ENCODE results near the gene SNAP47. TPM values are rescaled to one million over a fixed set of nuclear protein-coding genes. Genes with fewer than 3 reads are reported as not detected.

SNAP47 gene
- polyA plus RNA-seq, 1 donor (not counting 4 experiments of a cell fraction or from before 2014, with no cell fraction given): 24.8 TPM

DNA sequence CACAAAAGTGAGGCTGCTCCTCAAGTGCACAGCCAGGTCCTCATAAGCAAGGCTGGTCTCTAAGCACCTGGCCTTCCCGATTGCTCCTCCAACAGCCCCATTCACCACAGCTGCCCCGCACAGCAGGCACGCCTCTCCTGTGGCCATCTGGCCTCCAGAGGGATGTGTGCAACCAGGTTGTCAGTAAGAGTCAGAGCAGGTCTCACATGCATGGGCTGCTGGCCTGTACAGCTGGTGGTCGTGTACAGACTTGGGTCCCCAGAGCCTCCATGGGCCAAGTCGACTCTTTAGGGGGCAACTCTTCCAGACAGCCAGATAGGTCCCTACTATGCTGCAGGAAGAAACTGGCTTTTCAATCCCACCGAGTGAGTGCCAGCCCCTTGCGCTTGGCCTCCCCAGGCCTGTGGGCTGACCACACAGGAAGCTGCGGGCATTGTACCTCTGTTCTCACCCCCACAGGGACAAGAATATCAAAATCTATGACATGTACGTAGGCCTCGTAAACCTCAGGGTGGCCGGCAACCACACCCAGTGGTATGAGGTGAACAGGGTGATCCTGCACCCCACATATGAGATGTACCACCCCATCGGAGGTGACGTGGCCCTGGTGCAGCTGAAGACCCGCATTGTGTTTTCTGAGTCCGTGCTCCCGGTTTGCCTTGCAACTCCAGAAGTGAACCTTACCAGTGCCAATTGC is 81.7 kb downstream of the SNAP47 start:
- no peak overlapping the region for H3K9ac ChIP-seq (ENCODE audit: control insufficient read depth, extremely low read depth, insufficient read depth, low read length)
- no peak overlapping the region for H3K4me3 ChIP-seq (ENCODE audit: control insufficient read depth in 2 of 3, extremely low read depth in 1 of 3, insufficient read depth in 2 of 3, low read depth in 1 of 3, low read length in 3 of 3)
- dilution Hi-C loops (cut with MboI; ENCODE audit: extremely low pct_ligation_motif_present, low sequenced_read_pairs): no loop called here
- H3K27ac ChIP-seq (ENCODE audit: control insufficient read depth, insufficient read depth, low read length): no peak overlapping the region
- DNase-seq (ENCODE audit: low read depth, low spot score): no peak
- H3K4me2 ChIP-seq (ENCODE audit: control insufficient read depth, extremely low read depth, insufficient read depth, low read depth, low read length): no peak overlapping the region
- H3K4me1 ChIP-seq (ENCODE audit: control insufficient read depth, extremely low read depth, insufficient read depth, low read length): no peaks in the 10 kb centered on the region
- no peak for FAIRE-seq
- no peaks in the 10 kb centered on the region for H4K20me1 ChIP-seq (ENCODE audit: control insufficient read depth, extremely low read depth, insufficient read depth, low read length)
- no peaks in the 10 kb centered on the region for H3K27me3 ChIP-seq (ENCODE audit: control insufficient read depth, extremely low read depth, insufficient read depth, low read length)
- no peak overlapping the region for H2AFZ ChIP-seq (ENCODE audit: control insufficient read depth, low read length)
- no peaks in the 10 kb centered on the region for H3K9me1 ChIP-seq (ENCODE audit: control insufficient read depth, extremely low read depth, insufficient read depth, low read length)
- H3K9me3 ChIP-seq (ENCODE audit: control insufficient read depth, low read depth, low read length): peaks cover 6% of the 10 kb centered on the region
- H3K79me2 ChIP-seq (ENCODE audit: control insufficient read depth, insufficient read depth, low read length): no peaks in the 10 kb centered on the region
- H3K36me3 ChIP-seq (ENCODE audit: control insufficient read depth in 2 of 2, extremely low read depth in 1 of 2, insufficient read depth in 2 of 2, low read length in 2 of 2): no peaks in the 10 kb centered on the region
- TF ChIP-seq EZH2 (IDR thresholded peaks at IDR 0.05; ENCODE audit: low read length): no peak
- TF ChIP-seq, protein P1, sequence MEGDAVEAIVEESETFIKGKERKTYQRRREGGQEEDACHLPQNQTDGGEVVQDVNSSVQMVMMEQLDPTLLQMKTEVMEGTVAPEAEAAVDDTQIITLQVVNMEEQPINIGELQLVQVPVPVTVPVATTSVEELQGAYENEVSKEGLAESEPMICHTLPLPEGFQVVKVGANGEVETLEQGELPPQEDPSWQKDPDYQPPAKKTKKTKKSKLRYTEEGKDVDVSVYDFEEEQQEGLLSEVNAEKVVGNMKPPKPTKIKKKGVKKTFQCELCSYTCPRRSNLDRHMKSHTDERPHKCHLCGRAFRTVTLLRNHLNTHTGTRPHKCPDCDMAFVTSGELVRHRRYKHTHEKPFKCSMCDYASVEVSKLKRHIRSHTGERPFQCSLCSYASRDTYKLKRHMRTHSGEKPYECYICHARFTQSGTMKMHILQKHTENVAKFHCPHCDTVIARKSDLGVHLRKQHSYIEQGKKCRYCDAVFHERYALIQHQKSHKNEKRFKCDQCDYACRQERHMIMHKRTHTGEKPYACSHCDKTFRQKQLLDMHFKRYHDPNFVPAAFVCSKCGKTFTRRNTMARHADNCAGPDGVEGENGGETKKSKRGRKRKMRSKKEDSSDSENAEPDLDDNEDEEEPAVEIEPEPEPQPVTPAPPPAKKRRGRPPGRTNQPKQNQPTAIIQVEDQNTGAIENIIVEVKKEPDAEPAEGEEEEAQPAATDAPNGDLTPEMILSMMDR (optimal IDR thresholded peaks at IDR 0.05 in 1 of 3, IDR thresholded peaks at IDR 0.05 in 1 of 3, conservative IDR thresholded peaks at IDR 0.05 in 1 of 3; ENCODE audit: extremely low read depth in 1 of 3, insufficient read depth in 2 of 3, low read length in 3 of 3): no peak

DNA sequence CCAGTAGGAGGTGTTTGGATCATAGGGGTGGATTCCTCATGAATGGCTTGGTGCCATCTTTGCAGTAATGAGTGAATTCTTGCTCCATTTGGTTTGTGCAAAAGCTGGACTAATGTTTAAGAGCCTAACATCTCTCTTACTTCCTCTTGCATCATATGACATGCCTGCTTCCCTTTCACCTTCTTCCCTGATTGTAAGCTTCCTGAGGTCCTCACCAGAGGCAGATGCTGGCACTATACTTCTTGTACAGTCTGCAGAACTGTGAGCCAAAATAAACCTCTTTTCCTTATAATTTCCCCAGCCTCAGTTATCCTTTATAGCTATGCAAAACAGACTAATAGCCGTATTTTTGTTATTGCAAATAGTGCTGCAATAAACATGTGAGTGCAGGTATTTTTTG is 88.3 kb downstream of the SNAP47 start:
- no peaks in the 10 kb centered on the region for H3K4me1 ChIP-seq (ENCODE audit: control insufficient read depth, extremely low read depth, insufficient read depth, low read length)
- no peak overlapping the region for H3K4me2 ChIP-seq (ENCODE audit: control insufficient read depth, extremely low read depth, insufficient read depth, low read depth, low read length)
- H3K9me1 ChIP-seq (ENCODE audit: control insufficient read depth, extremely low read depth, insufficient read depth, low read length): no peaks in the 10 kb centered on the region
- no peak overlapping the region for H3K4me3 ChIP-seq (ENCODE audit: control insufficient read depth in 2 of 3, extremely low read depth in 1 of 3, insufficient read depth in 2 of 3, low read depth in 1 of 3, low read length in 3 of 3)
- TF ChIP-seq, protein P1 (optimal IDR thresholded peaks at IDR 0.05 in 1 of 3, IDR thresholded peaks at IDR 0.05 in 1 of 3, conservative IDR thresholded peaks at IDR 0.05 in 1 of 3; ENCODE audit: extremely low read depth in 1 of 3, insufficient read depth in 2 of 3, low read length in 3 of 3): no peak
- TF ChIP-seq EZH2 (IDR thresholded peaks at IDR 0.05; ENCODE audit: low read length): no peak
- H3K79me2 ChIP-seq (ENCODE audit: control insufficient read depth, insufficient read depth, low read length): no peaks in the 10 kb centered on the region
- H2AFZ ChIP-seq (ENCODE audit: control insufficient read depth, low read length): no peak overlapping the region
- FAIRE-seq (no peak), DNase-seq (ENCODE audit: low read depth, low spot score) (no peak)
- dilution Hi-C loops (cut with MboI; ENCODE audit: extremely low pct_ligation_motif_present, low sequenced_read_pairs): no loop called here
- H3K9me3 ChIP-seq (ENCODE audit: control insufficient read depth, low read depth, low read length): peaks cover 2% of the 10 kb centered on the region
- H4K20me1 ChIP-seq (ENCODE audit: control insufficient read depth, extremely low read depth, insufficient read depth, low read length): no peaks in the 10 kb centered on the region
- H3K36me3 ChIP-seq (ENCODE audit: control insufficient read depth in 2 of 2, extremely low read depth in 1 of 2, insufficient read depth in 2 of 2, low read length in 2 of 2): no peaks in the 10 kb centered on the region
- no peaks in the 10 kb centered on the region for H3K27me3 ChIP-seq (ENCODE audit: control insufficient read depth, extremely low read depth, insufficient read depth, low read length)
- no peak overlapping the region for H3K9ac ChIP-seq (ENCODE audit: control insufficient read depth, extremely low read depth, insufficient read depth, low read length)
- no peak overlapping the region for H3K27ac ChIP-seq (ENCODE audit: control insufficient read depth, insufficient read depth, low read length)
